BLaER1 (cell line): ENCODE data around the gene KHDRBS1.
"Not testable (repeated sequence)": the region's sequence is repeated elsewhere in the genome, so short reads cannot be mapped to it uniquely, and the experiment has no call there.

Experiments used
- H3K27ac ChIP-seq: shearing (Covaris generic); formaldehyde crosslinking; 2 replicates; pipeline ENCODE4 v1.8.1; 2022
- H3K27me3 ChIP-seq: shearing (Covaris generic); formaldehyde crosslinking; 2 replicates; pipeline ENCODE4 v1.8.1; 2022
- H3K36me3 ChIP-seq: shearing (Covaris generic); formaldehyde crosslinking; 2 replicates; pipeline ENCODE4 v1.8.1; 2022
- H3K4me1 ChIP-seq: shearing (Covaris generic); formaldehyde crosslinking; 2 replicates; pipeline ENCODE4 v1.8.1; 2022
- H3K4me2 ChIP-seq: shearing (Covaris generic); formaldehyde crosslinking; 2 replicates; pipeline ENCODE4 v1.8.1; 2022
- H3K4me3 ChIP-seq: shearing (Covaris generic); formaldehyde crosslinking; 2 replicates; pipeline ENCODE4 v1.8.1; 2022
- H3K9ac ChIP-seq: shearing (Covaris generic); formaldehyde crosslinking; 2 replicates; pipeline ENCODE4 v1.8.1; 2022
- H3K9me3 ChIP-seq: shearing (Covaris generic); formaldehyde crosslinking; 2 replicates; pipeline ENCODE4 v1.8.1; 2022
- H4K20me1 ChIP-seq: shearing (Covaris generic); formaldehyde crosslinking; 2 replicates; pipeline ENCODE4 v1.8.1; 2022
- Cebpa-rat ChIP-seq: shearing (Covaris generic); IDR thresholded peaks from 2 replicates; pipeline ENCODE4 v1.8.1; 2022

KHDRBS1 gene

GRCh38 chr1:31984419-31985347, 29.0 kb upstream of the KHDRBS1 start:
- peak overlapping the region; percentile 85 for H3K9ac ChIP-seq
- H3K4me2 ChIP-seq, result peak overlapping the region; percentile 93
- H3K27me3 ChIP-seq, result no peaks in the 10 kb centered on the region
- H3K4me3 ChIP-seq, result peak overlapping the region; percentile 57; the same call in 1 of the 2 replicates
- peaks cover 99% of the 10 kb centered on the region for H3K4me1 ChIP-seq
- H3K9me3 ChIP-seq, result no peaks in the 10 kb centered on the region
- H4K20me1 ChIP-seq, result no peaks in the 10 kb centered on the region
- no peaks in the 10 kb centered on the region for H3K36me3 ChIP-seq
- TF ChIP-seq Cebpa-rat, result no peak
- peak overlapping the region; percentile 91 for H3K27ac ChIP-seq

GRCh38 chr1:31985430-31985829, 28.2 kb upstream of the KHDRBS1 start:
- no peaks in the 10 kb centered on the region for H4K20me1 ChIP-seq
- H3K27me3 ChIP-seq, result no peaks in the 10 kb centered on the region
- TF ChIP-seq Cebpa-rat, result no peak
- peak overlapping the region; percentile 57 for H3K4me3 ChIP-seq
- peak overlapping the region; percentile 91 for H3K27ac ChIP-seq
- H3K4me1 ChIP-seq, result peaks cover 99% of the 10 kb centered on the region
- peak overlapping the region; percentile 85 for H3K9ac ChIP-seq
- no peaks in the 10 kb centered on the region for H3K9me3 ChIP-seq
- no peaks in the 10 kb centered on the region for H3K36me3 ChIP-seq
- peak overlapping the region; percentile 93 for H3K4me2 ChIP-seq

- no peaks in the 10 kb centered on the region for H3K9me3 ChIP-seq
- peak overlapping the region; percentile 91 for H3K27ac ChIP-seq
- H3K4me2 ChIP-seq, result peak overlapping the region; percentile 93
These were observed 26.5 kb upstream of the KHDRBS1 start for GRCh38 chr1:31987135-31987619.

DNA sequence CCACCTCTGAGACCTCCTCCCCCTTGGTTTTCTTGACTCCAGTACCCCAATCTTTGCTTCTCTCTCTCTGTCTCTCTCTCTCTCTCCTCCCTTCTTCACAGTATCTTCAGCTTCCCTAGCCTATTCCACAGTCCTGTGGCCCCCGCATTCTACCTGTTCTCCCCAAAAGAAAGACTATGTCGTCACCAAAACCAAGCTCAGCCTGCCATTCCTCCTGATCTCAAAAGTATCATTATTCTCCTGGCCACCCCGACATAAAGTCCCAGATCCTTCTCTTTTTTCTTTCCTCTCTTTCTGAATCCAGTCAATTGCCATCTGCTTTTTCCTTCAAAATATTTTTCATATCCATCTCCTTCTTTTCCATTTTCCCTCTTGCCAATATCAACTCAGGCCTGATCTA, 23.7 kb upstream of the KHDRBS1 start:
- H3K4me3 ChIP-seq, result no peak overlapping the region
- H3K9ac ChIP-seq, result no peak overlapping the region
- peaks cover 70% of the 10 kb centered on the region for H3K4me1 ChIP-seq
- peak overlapping the region; percentile 93; the same call in 1 of the 2 replicates for H3K4me2 ChIP-seq
- H3K9me3 ChIP-seq, result no peaks in the 10 kb centered on the region
- H3K27ac ChIP-seq, result 0 out of 2 replicates have a peak overlapping the region, but pooled peaks have one; percentile 14
- TF ChIP-seq Cebpa-rat, result no peak
- no peaks in the 10 kb centered on the region for H3K27me3 ChIP-seq
- H3K36me3 ChIP-seq, result no peaks in the 10 kb centered on the region
- no peaks in the 10 kb centered on the region for H4K20me1 ChIP-seq

More at GRCh38 chr1:31987135-31987619, 26.5 kb upstream of the KHDRBS1 start:
- H3K4me1 ChIP-seq, result peaks cover 98% of the 10 kb centered on the region
- peak overlapping the region; percentile 85 for H3K9ac ChIP-seq
- H3K4me3 ChIP-seq, result peak overlapping the region; percentile 57
- H3K27me3 ChIP-seq, result no peaks in the 10 kb centered on the region
- TF ChIP-seq Cebpa-rat, result no peak
- no peaks in the 10 kb centered on the region for H3K36me3 ChIP-seq
- no peaks in the 10 kb centered on the region for H4K20me1 ChIP-seq

DNA sequence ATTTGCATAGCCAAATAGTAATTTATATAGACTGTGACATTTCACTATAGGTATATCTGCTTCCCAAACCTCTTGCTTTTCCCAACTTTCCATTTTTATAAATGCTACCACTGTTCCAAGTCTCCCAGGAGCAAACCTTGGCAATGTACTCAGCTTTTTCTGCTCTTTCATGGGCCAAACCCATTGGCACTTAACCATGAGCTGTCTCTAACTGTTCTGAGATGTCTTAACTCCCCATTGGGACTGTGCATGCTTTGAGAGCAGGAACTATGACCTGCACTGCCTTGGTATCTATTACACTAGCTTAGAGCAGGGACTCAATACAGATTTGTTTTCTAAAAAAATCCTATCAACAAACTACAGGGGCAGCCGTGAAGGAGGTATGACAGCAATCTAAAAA, 22.5 kb upstream of the KHDRBS1 start:
- no peaks in the 10 kb centered on the region for H3K9me3 ChIP-seq
- peak overlapping the region; percentile 4; the same call in 1 of the 2 replicates for H3K27ac ChIP-seq
- no peaks in the 10 kb centered on the region for H3K27me3 ChIP-seq
- no peak overlapping the region for H3K4me3 ChIP-seq
- H3K36me3 ChIP-seq, result no peaks in the 10 kb centered on the region
- peak overlapping the region; percentile 8 for H3K4me2 ChIP-seq
- peaks cover 61% of the 10 kb centered on the region for H3K4me1 ChIP-seq
- no peak overlapping the region for H3K9ac ChIP-seq
- TF ChIP-seq Cebpa-rat, result no peak
- H4K20me1 ChIP-seq, result no peaks in the 10 kb centered on the region

GRCh38 chr1:31995263-31995662, 18.4 kb upstream of the KHDRBS1 start:
- Histone ChIP-seq H3K9ac (no peak overlapping the region), H3K4me3 (no peak overlapping the region), H3K36me3 (no peaks in the 10 kb centered on the region), H4K20me1 (no peaks in the 10 kb centered on the region), H3K27ac (no peak overlapping the region), H3K4me2 (no peak overlapping the region), H3K9me3 (no peaks in the 10 kb centered on the region), H3K27me3 (no peaks in the 10 kb centered on the region), H3K4me1 (peaks cover 22% of the 10 kb centered on the region)
- TF ChIP-seq Cebpa-rat, result no peak

DNA sequence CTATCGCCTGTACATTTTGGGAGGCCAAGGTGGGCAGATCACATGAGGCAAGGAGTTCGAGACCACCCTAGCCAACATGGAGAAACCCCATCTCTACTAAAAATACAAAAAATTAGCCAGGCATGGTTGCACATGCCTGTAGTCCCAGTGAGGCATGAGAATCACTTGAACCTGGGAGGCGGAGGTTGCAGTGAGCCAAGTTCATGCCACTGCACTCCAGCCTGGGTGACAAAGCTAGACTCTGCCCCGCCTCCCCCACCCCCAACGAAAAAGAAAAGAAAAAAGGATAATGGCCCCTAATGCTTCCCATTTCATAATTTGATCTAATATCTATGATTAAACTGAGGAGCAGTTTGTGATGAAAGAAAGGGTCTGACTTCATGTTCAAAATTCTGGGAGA, 17.5 kb upstream of the KHDRBS1 start:
- H3K9me3 ChIP-seq, H3K4me2 ChIP-seq, H3K4me3 ChIP-seq, H4K20me1 ChIP-seq, H3K27me3 ChIP-seq, H3K9ac ChIP-seq, H3K36me3 ChIP-seq, H3K27ac ChIP-seq: not testable (repeated sequence)
- peaks cover 14% of the 10 kb centered on the region for H3K4me1 ChIP-seq

DNA sequence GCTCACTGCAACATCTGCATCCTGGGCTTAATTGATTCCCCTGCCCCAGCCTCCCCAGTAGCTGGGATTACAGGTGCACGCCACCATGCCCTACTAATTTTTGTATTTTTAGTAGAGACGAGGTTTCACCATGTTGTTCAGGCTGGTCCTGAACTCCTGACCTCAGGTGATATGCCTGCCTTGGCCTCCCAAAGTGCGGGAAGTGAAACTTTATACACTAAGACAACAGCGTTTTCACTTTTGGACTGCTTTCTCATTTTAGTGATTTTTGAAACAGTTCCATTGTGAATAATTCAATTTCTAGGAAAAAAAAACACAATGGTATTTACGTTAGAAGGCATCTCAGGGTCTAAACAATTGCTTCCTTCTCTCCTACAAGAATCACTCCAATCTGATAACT, 11.8 kb upstream of the KHDRBS1 start:
- H3K9ac ChIP-seq, result no peak overlapping the region
- H3K9me3 ChIP-seq, result no peaks in the 10 kb centered on the region
- peak overlapping the region; percentile 8; the same call in 1 of the 2 replicates for H3K4me2 ChIP-seq
- no peak overlapping the region for H3K4me3 ChIP-seq
- H3K36me3 ChIP-seq, result no peaks in the 10 kb centered on the region
- H3K27me3 ChIP-seq, result no peaks in the 10 kb centered on the region
- H3K4me1 ChIP-seq, result peaks cover 39% of the 10 kb centered on the region
- no peaks in the 10 kb centered on the region for H4K20me1 ChIP-seq
- no peak for TF ChIP-seq Cebpa-rat
- no peak overlapping the region for H3K27ac ChIP-seq

DNA sequence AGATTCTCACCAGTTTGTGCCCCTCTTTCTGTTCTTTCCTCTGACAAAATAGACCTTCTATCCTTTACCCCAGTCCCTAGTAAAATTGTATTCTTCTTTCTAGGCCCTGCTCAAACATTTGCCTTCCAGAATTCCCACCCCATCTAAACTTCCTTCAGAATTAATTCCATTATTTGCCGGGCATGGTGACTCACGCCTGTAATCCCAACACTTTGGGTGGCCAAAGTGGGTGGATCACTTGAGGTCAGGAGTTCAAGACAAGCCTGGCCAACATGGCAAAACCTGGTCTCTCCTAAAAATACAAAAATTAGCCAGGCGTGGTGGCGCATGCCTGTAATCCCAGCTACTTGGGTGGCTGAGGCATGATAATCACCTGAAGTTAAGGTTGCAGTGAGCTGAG, 11.4 kb upstream of the KHDRBS1 start:
- H3K27me3 ChIP-seq, H3K36me3 ChIP-seq, H3K9me3 ChIP-seq, H4K20me1 ChIP-seq, H3K4me2 ChIP-seq, H3K9ac ChIP-seq, H3K27ac ChIP-seq, H3K4me3 ChIP-seq: not testable (repeated sequence)
- H3K4me1 ChIP-seq, result peaks cover 43% of the 10 kb centered on the region

DNA sequence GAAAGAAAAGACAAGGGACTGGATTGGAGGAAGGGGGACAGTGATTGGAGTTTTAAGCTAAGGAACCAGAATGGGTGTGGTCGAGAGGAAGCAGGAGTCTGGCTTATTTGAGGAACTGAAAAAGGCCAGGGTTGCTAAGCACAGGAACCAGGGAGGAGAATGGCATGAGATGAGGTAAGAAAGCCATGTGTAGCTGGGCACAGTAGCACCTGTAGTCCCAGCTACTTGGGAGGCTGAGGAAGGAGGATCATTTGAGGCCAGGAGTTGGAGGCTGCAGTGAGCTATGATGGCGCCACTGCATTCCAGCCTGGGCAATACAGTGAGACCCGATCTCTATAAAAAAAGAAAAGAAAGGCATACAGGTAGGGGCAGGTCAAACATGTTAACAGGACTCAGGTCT, 8.1 kb upstream of the KHDRBS1 start:
- no peaks in the 10 kb centered on the region for H4K20me1 ChIP-seq
- no peak overlapping the region for H3K27ac ChIP-seq
- no peaks in the 10 kb centered on the region for H3K9me3 ChIP-seq
- no peak overlapping the region for H3K4me3 ChIP-seq
- H3K27me3 ChIP-seq, result no peaks in the 10 kb centered on the region
- H3K4me1 ChIP-seq, result peaks cover 71% of the 10 kb centered on the region
- H3K4me2 ChIP-seq, result no peak overlapping the region
- no peak overlapping the region for H3K9ac ChIP-seq
- TF ChIP-seq Cebpa-rat, result no peak
- H3K36me3 ChIP-seq, result no peaks in the 10 kb centered on the region
